K562 (cell line): ENCODE measurements around the gene TMCO4. TPM values are rescaled to one million over a fixed set of nuclear protein-coding genes. Genes with fewer than 3 reads are reported as not detected.

Source experiments
- ATAC-seq: fragments of 200-7000 bp; cut with Tn5 transposase; 3 replicates; pipeline ENCODE4 v1.9.1; 2020; ENCODE audit warnings: moderate library complexity
- BruUV-seq: library from RNA; stranded (reverse); fragments of 400-500 nt; replicated peaks from 2 replicates; lab custom pipeline; 2021; lab: Mats Ljungman, UMichigan
- CTCF ChIA-PET: fragments of 300-600 bp; formaldehyde crosslinking; extraction: SDS; loops from one replicate; lab custom pipeline; 2021; ENCODE audit warnings: low intra/inter-chr PET ratio; lab: Yijun Ruan, JAX
- POLR2A ChIA-PET: fragments of 300-600, 350-650 bp; sonication (Branson Sonifier 250); formaldehyde crosslinking; extraction: SDS; loops from one replicate; lab custom pipeline; 2021; ENCODE audit warnings: antibody characterized with exemption, inconsistent platforms; lab: Yijun Ruan, JAX
- DNase-seq, 4 experiments: peaks; one replicate each; pipeline versions ENCODE4 v3.0.0 to v3.0.0-alpha.2; 2011 to 2018; ENCODE audit warnings: low spot score in 3 of 4, mixed read lengths in 3 of 4; ENCODE audit errors: extremely low read depth in 1 of 4
- FAIRE-seq: peaks from 2 replicates; lab custom pipeline; 2011; peaks lifted over from hg19 to GRCh38; lab: Jason Lieb, UNC
- H2AFZ ChIP-seq: 2 replicates; pipeline ENCODE4 v1.6.0; 2011; ENCODE audit warnings: low read depth, low read length, control low read depth, inconsistent platforms
- H3K27ac ChIP-seq: fragments of 200-600 bp; 3 replicates; pipeline ENCODE4 v1.8.0; 2011; ENCODE audit warnings: low read depth, mild to moderate bottlenecking, control low read depth, inconsistent platforms, low read length, moderate library complexity, mixed read lengths; ENCODE audit errors: extremely low read depth
- H3K27me3 ChIP-seq, 2 experiments: fragments of 300-600 bp in 1 of 2; 2 replicates in 1 of 2; 3 replicates in 1 of 2; pipeline versions ENCODE4 v1.6.0 to v1.8.0; 2011; ENCODE audit warnings: inconsistent platforms in 2 of 2, low read length in 2 of 2, mild to moderate bottlenecking in 1 of 2, mixed read lengths in 1 of 2, moderate library complexity in 1 of 2; ENCODE audit not compliant: control insufficient read depth in 2 of 2, insufficient read depth in 2 of 2
- H3K36me3 ChIP-seq: fragments of 300-600 bp; 3 replicates; pipeline ENCODE4 v1.8.0; 2011; ENCODE audit warnings: mild to moderate bottlenecking, low read length, inconsistent platforms; ENCODE audit not compliant: control insufficient read depth, insufficient read depth
- H3K4me1 ChIP-seq, 2 experiments: fragments of 200-600 bp in 1 of 2; replicated peaks in 1 of 2; 2 replicates in 1 of 2; 3 replicates in 1 of 2; pipeline versions ENCODE4 v1.5.1 to v1.8.0; 2011; ENCODE audit warnings: inconsistent platforms in 2 of 2, low read length in 2 of 2, mild to moderate bottlenecking in 1 of 2, mixed read lengths in 1 of 2, moderate library complexity in 1 of 2; ENCODE audit not compliant: control insufficient read depth in 2 of 2, insufficient read depth in 2 of 2
- H3K4me2 ChIP-seq: 2 replicates; pipeline ENCODE4 v1.6.1; 2011; ENCODE audit warnings: low read length, control low read depth, inconsistent platforms, mixed read lengths; ENCODE audit not compliant: insufficient read depth
- H3K4me3 ChIP-seq: fragments of 200-600 bp; sonication (generic), shearing (Covaris generic); 2 replicates; pipeline ENCODE4 v1.5.1; 2016; ENCODE audit warnings: control low read depth, inconsistent platforms
- H3K79me2 ChIP-seq: fragments of 200-600 bp; 3 replicates; pipeline ENCODE4 v1.8.0; 2011; ENCODE audit warnings: low read length, inconsistent platforms; ENCODE audit not compliant: control insufficient read depth, insufficient read depth
- H3K9ac ChIP-seq, 2 experiments: 2 replicates each; pipeline versions ENCODE4 v1.6.0 to v1.6.1; 2011; ENCODE audit warnings: low read depth in 2 of 2, low read length in 2 of 2, control low read depth in 1 of 2, inconsistent platforms in 1 of 2, mild to moderate bottlenecking in 1 of 2, mixed read lengths in 1 of 2; ENCODE audit not compliant: insufficient read depth in 1 of 2
- H3K9me1 ChIP-seq: one replicate; pipeline ENCODE4 v1.6.0; 2011; ENCODE audit warnings: inconsistent platforms, mild to moderate bottlenecking, low read length, moderate library complexity; ENCODE audit not compliant: control insufficient read depth, insufficient read depth
- H3K9me3 ChIP-seq: replicated peaks from 2 replicates; pipeline ENCODE4 v1.5.1; 2011; ENCODE audit warnings: low read depth, low read length, inconsistent platforms; ENCODE audit not compliant: control insufficient read depth, insufficient read depth
- H4K20me1 ChIP-seq: replicated peaks from 2 replicates; pipeline ENCODE4 v1.6.1; 2011; ENCODE audit warnings: low read length, inconsistent platforms, mixed read lengths; ENCODE audit not compliant: control insufficient read depth, insufficient read depth
- ARID2 ChIP-seq: fragments of 450-650 bp; IDR thresholded peaks from 2 replicates; pipeline ENCODE4 v1.6.1; 2017; ENCODE audit warnings: antibody characterized with exemption, mild to moderate bottlenecking
- BCOR ChIP-seq: fragments of 450-650 bp; IDR thresholded peaks from 2 replicates; pipeline ENCODE4 v1.6.1; 2016
- CBX3 ChIP-seq, 2 experiments: IDR thresholded peaks; 1 replicate in 1 of 2; 2 replicates in 1 of 2; pipeline ENCODE4 v1.6.1; 2012; ENCODE audit warnings: inconsistent platforms in 2 of 2, low read length in 2 of 2, borderline replicate concordance in 1 of 2, control low read depth in 1 of 2
- CREM ChIP-seq: IDR thresholded peaks from 2 replicates; pipeline ENCODE4 v1.6.1; 2014; ENCODE audit warnings: antibody characterized with exemption, low read depth
- EWSR1 ChIP-seq: fragments of 450-650 bp; IDR thresholded peaks from 2 replicates; pipeline ENCODE4 v1.6.1; 2018; ENCODE audit warnings: borderline replicate concordance, mild to moderate bottlenecking, low read depth, moderate library complexity; ENCODE audit not compliant: partially characterized antibody
- HDAC8 ChIP-seq: fragments of 450-650 bp; IDR thresholded peaks from 2 replicates; pipeline ENCODE4 v1.6.1; 2016; ENCODE audit warnings: mild to moderate bottlenecking, missing genetic modification characterization, moderate library complexity, missing compliant biosample characterization
- HLTF ChIP-seq: fragments of 450-650 bp; IDR thresholded peaks from 2 replicates; pipeline ENCODE4 v1.6.1; 2016
- RBM25 ChIP-seq: fragments of 200-400 bp; formaldehyde crosslinking; IDR thresholded peaks from 2 replicates; pipeline ENCODE4 v1.6.1; 2018; ENCODE audit warnings: low read length, low read depth, moderate library complexity; ENCODE audit not compliant: severe bottlenecking
- WGBS: fragments of 100-300 bp; shearing (Covaris generic); methylation state at CpG from one replicate; pipeline ENCODE4 v1.1.6; 2016; ENCODE audit warnings: low coverage, mixed read lengths; ENCODE audit not compliant: insufficient coverage; ENCODE audit errors: missing lambda C conversion rate; 5-methylcytosine and 5-hydroxymethylcytosine counted together
- in situ Hi-C: fragments of 300-500 bp; cut with MboI; formaldehyde crosslinking; loops from 4 replicates; pipeline ENCODE4 v1.15.0; 2018; ENCODE audit warnings: inconsistent platforms, mixed read lengths
- intact Hi-C: fragments of 100-400 bp; cut with micrococcal nuclease; formaldehyde crosslinking; loops from 2 replicates; pipeline ENCODE4 v1.14.2; 2022
- polyA plus RNA-seq, 8 experiments: library from polyadenylated mRNA; depleted of rRNA in 4 of 8; stranded (reverse) in 5 of 8; unstranded in 3 of 8; fragments of >200 nt; fragmentation: Nextera tagmentation in 2 of 8; fragmentation: Illumina TruSeq in 1 of 8; extraction: Ambion mirVana in 2 of 8; extraction: Trizol in 1 of 8; gene quantifications; 2 replicates each; pipeline versions ENCODE4 v1.2.1 to v1.2.3, GENCODE V29; 2011 to 2014; ENCODE audit warnings: inconsistent platforms in 1 of 8, missing spikeins in 1 of 8
- total RNA-seq, 7 experiments: library from RNA; depleted of rRNA in 6 of 7; stranded (reverse); fragments of >200 nt in 6 of 7; fragmentation: Illumina TruSeq in 2 of 7; extraction: Trizol in 2 of 7; gene quantifications; 2 replicates each; pipeline versions ENCODE4 v1.2.1 to v1.2.3, GENCODE V29; 2011 to 2021; ENCODE audit warnings: low replicate concordance in 1 of 7

The TMCO4 gene
- total and polyA plus RNA-seq, 9 of the 15 experiments (the other 6 are each of a cell fraction or from before 2014, with no cell fraction given) = 0.06 to 2.1 (median 1.2) TPM

DNA sequence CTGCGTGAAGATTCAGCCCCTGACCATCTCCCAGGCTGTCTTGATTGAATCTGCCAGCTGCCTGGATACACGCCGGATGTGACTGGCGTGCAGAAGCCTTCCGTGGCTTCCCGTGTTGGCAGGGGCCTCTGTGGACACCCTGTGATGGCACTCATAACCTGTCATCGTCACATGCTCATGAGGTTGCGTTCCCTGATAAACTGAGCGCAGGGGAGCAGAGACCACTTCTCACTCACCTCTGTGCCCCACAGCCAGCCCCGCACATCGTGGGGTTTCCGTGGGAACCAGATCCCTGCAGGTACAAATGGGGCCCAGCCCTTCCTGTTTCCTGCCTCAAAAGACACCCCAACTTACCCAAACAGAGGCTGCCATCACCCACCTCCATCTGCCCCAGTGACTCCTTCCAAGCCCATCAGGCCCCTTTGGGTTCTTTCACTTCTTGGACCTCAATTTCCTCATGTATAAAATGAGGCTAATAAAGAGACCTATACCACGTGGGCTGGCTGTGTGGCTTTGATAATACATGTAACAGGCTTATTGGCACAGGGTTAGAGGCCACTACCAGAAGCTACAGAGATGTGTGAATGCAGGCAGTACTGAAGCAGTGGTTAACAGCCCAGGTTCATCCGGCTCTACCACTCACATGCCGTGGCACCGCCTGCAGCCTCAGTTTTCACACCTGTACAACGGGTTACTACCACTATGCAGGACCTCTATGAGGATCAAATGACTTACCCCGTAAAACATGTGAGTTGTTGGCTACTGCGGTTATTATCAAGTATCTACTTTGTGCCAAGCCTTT lies 111.5 kb downstream of the TMCO4 start:
- ATAC-seq = no peak

DNA sequence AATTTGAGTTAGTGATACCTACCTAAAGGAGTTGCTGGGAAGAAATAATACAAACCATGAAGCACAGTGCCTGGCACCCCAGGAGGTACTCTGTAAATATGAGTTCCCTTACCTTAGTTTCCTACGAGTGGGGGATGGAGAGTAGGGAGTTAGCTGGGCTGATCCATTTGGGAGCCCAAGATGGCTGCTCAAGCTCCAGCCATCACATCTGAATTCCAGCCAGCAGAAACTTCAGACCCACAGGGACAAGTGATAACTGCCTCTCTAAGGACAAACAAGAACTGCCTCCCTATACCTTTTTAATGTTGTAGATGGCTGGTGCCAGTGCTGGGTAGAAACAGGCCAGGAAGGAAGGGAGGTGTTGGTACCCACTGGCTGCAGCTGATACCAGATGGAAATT lies 112.3 kb downstream of the TMCO4 start:
- no peaks in the 10 kb centered on the region for H3K36me3 ChIP-seq
- H3K9me1 ChIP-seq = no peaks in the 10 kb centered on the region
- no peaks in the 10 kb centered on the region for H3K9me3 ChIP-seq
- BruUV-seq = no TSS peak
- H3K4me3 ChIP-seq = no peak overlapping the region
- intact Hi-C loops (no loop called here), in situ Hi-C loops (no loop called here)
- FAIRE-seq (no peak), ATAC-seq (no peak), DNase-seq (no peak)
- H3K4me2 ChIP-seq = no peak overlapping the region
- H4K20me1 ChIP-seq = 0 out of 2 replicates have a peak, but pooled peaks cover 3% of the 10 kb centered on the region
- H3K79me2 ChIP-seq = no peaks in the 10 kb centered on the region
- no peak overlapping the region for H3K27ac ChIP-seq
- 0% methylated on average over 1 of the region's 1 CpG for WGBS
- no peak overlapping the region for H3K9ac ChIP-seq
- no peak overlapping the region for H2AFZ ChIP-seq
- TF ChIP-seq HLTF (0 out of 2 replicates have a peak, but pooled peaks have one; percentile 58), CBX3 (IDR thresholded peaks at IDR 0.05; ENCODE audit: borderline replicate concordance in 1 of 2, low read length in 2 of 2) (peak in 1 of 2 experiments; percentile 17; a peak in 1 of 3 replicates), ARID2 (no peak), BCOR (0 out of 2 replicates have a peak, but pooled peaks have one; percentile 22), EWSR1 (no peak), RBM25 (peak; percentile 96), CREM (no peak)
- ChIA-PET POLR2A (interaction anchor here (0.8 to 1.4 kb wide), 2 partner anchors 10 to 30 kb away, joined by 3 read pairs; no protein-coding TSS in a partner anchor), CTCF (no interaction called here)
- no peaks in the 10 kb centered on the region for H3K4me1 ChIP-seq
- peaks cover 7 to 37% of the 10 kb centered on the region in 2 experiments; a peak in 3 of 5 replicates for H3K27me3 ChIP-seq

More for the DNA sequence above, 111.5 kb downstream of the TMCO4 start:
- POLR2A ChIA-PET = interaction anchor here (1.4 kb wide), 1 partner anchor 10 kb away, joined by 3 read pairs; no protein-coding TSS in a partner anchor
- DNase-seq = no peak
- CTCF ChIA-PET = no interaction called here
- BruUV-seq = no TSS peak
- in situ Hi-C loops = no loop called here
- Histone ChIP-seq H3K4me3 (no peak overlapping the region), H3K79me2 (no peaks in the 10 kb centered on the region)
- no peak for TF ChIP-seq HDAC8 (tag)
- peak; percentile 68 for TF ChIP-seq RBM25
- TF ChIP-seq, all 486 proteins: peak for 1
- Histone ChIP-seq H3K9me3 (no peaks in the 10 kb centered on the region), H3K4me1 (no peaks in the 10 kb centered on the region), H3K27me3 (peaks cover 7 to 36% of the 10 kb centered on the region in 2 experiments; a peak in 4 of 5 replicates), H3K9me1 (no peaks in the 10 kb centered on the region), H3K4me2 (no peak overlapping the region), H3K36me3 (no peaks in the 10 kb centered on the region), H3K9ac (no peak overlapping the region; a peak in 1 of 4 replicates), H3K27ac (no peak overlapping the region), H4K20me1 (no peaks in the 10 kb centered on the region), H2AFZ (no peak overlapping the region)
- FAIRE-seq = no peak
- 2% methylated on average over 19 of the region's 19 CpGs for WGBS
- intact Hi-C loops = no loop called here
